C4-2B (cell line): ENCODE results near the gene SHC2.

Experiments used
- H3K27ac ChIP-seq: fragments of 450-650 bp; 2 replicates; pipeline ENCODE4 v1.5.1; 2017
- ZFX ChIP-seq: fragments of 450-650 bp; IDR thresholded peaks from 2 replicates; pipeline ENCODE4 v1.6.1; 2017
- TF ChIP-seq, protein P1 (sequence below): fragments of 450-650 bp; conservative IDR thresholded peaks from 2 replicates; pipeline ENCODE4 v1.5.1; 2017; ENCODE audit warnings: mild to moderate bottlenecking

SHC2 gene

GRCh38 chr19:392375-392970 is 68.4 kb downstream of the SHC2 start:
- H3K27ac ChIP-seq: no peak overlapping the region
- no peak for TF ChIP-seq ZFX
- TF ChIP-seq, protein P1, sequence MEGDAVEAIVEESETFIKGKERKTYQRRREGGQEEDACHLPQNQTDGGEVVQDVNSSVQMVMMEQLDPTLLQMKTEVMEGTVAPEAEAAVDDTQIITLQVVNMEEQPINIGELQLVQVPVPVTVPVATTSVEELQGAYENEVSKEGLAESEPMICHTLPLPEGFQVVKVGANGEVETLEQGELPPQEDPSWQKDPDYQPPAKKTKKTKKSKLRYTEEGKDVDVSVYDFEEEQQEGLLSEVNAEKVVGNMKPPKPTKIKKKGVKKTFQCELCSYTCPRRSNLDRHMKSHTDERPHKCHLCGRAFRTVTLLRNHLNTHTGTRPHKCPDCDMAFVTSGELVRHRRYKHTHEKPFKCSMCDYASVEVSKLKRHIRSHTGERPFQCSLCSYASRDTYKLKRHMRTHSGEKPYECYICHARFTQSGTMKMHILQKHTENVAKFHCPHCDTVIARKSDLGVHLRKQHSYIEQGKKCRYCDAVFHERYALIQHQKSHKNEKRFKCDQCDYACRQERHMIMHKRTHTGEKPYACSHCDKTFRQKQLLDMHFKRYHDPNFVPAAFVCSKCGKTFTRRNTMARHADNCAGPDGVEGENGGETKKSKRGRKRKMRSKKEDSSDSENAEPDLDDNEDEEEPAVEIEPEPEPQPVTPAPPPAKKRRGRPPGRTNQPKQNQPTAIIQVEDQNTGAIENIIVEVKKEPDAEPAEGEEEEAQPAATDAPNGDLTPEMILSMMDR: no peak

DNA sequence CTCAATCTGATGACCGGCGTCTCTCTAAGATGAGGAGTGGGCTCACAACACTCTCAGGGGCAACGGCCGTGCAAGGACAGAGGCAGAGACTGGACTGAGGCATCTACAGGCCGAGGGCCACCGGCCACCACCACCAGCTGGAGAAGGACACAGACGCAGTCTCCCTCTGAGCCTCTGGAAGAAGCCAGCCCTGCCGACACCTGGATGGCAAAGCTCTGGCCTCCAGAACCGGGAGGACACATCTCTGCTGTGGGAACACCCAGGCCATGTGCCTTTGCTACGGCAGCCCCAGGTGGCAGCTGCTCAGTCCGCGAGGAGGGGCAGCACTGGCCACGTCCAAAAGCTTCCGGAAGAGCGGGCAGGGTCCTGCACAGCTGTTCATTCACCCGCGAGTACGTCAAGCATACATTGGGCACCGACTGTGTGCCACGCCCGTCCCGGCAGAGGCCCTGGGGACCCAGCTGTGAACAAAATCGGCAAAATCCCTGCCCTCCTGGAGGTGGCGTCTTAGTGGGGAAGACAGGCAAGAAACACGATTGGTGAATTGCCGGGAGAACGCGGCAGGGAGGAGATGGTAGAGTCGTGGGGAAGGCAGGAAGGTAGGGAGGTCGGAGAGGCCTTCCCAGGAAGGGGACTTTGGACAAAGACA is 69.0 kb downstream of the SHC2 start:
- TF ChIP-seq, protein P1: no peak
- TF ChIP-seq ZFX: no peak

GRCh38 chr19:391207-391557 is 69.7 kb downstream of the SHC2 start:
- TF ChIP-seq ZFX: no peak
- TF ChIP-seq, protein P1: no peak
- H3K27ac ChIP-seq: no peak overlapping the region

More for the DNA sequence above, 69.0 kb downstream of the SHC2 start:
- no peak overlapping the region for H3K27ac ChIP-seq

GRCh38 chr19:390386-391206 is 70.2 kb downstream of the SHC2 start:
- no peak for TF ChIP-seq ZFX
- TF ChIP-seq, protein P1: no peak
- no peak overlapping the region for H3K27ac ChIP-seq

GRCh38 chr19:389935-390289 is 70.9 kb downstream of the SHC2 start:
- H3K27ac ChIP-seq: no peak overlapping the region
- TF ChIP-seq ZFX: no peak
- TF ChIP-seq, protein P1: no peak

DNA sequence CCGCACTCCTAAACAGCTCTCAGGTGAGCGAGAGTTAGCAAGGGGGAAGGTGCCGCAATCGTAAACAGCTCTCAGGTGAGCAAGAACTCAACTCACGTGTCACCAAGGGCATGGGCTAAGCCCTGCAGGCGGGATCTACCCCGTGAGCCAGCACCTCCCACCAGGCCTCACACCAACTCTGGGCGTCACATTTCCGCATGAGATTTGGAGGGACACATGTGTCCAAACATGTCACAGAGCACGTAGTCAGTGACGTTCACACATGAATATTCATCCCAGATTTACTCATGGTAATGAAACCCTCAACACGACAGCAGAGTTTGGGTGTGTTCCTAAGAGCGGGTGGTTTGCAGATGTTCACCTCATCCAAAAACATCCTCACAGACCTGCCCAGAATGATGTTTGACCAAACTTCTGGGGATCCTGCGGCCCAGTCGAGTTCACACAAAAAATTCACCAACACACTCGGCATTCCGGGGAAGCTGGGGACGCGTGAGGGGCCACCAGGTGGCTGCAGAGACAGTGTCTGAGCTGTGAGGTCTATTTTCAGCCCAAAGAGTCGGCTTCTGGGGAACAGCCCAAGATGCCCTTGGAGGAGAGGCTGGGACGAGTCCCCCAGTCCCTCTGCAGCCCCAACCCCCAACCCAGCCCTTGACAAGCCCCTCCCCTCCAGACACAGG is 71.4 kb downstream of the SHC2 start:
- TF ChIP-seq, protein P1: no peak
- no peak for TF ChIP-seq ZFX

DNA sequence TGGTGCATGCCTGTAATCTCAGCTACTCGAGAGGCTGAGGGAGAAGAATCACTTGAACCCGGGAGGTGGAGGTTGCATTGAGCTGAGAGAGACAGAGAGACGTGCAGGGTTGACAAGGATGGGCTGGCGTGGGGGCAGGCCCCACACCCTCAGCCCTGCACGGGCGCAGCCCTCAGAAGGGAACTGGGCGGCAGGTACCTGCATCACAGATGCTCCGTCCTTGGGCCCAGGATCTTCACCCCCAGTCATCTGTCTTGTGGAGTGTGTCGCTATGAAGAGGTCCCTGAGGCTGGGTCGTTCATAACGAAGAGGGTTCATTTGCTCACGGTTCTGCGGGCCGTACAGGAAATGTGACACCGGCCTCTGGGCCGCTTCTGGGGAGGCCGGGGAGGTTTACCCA is 72.1 kb downstream of the SHC2 start:
- no peak overlapping the region for H3K27ac ChIP-seq
- TF ChIP-seq, protein P1: no peak
- no peak for TF ChIP-seq ZFX

More for the DNA sequence above, 71.4 kb downstream of the SHC2 start:
- H3K27ac ChIP-seq: no peak overlapping the region
